Peyer's patch (tissue), 4 donors: ENCODE data around the gene TLCD2. TPM values are rescaled to one million over a fixed set of nuclear protein-coding genes. Genes with fewer than 3 reads are reported as not detected.

Source experiments
- DNase-seq, 3 donors: peaks; one replicate each; pipeline ENCODE4 v3.0.0-alpha.2; 2017 to 2019
- H3K27ac ChIP-seq, 4 donors: fragments of 200-600 bp; sonication (generic); one replicate each; pipeline ENCODE4 v1.5.1; 2016 to 2019
- H3K27me3 ChIP-seq, 2 donors: fragments of 200-600 bp; sonication (generic); one replicate each; pipeline ENCODE4 v1.5.1; 2019
- H3K36me3 ChIP-seq, 3 donors: fragments of 200-600 bp; sonication (generic); one replicate each; pipeline ENCODE4 v1.5.1; 2016 to 2019
- H3K4me1 ChIP-seq, 4 donors: fragments of 200-600 bp; sonication (generic); one replicate each; pipeline ENCODE4 v1.5.1; 2016 to 2019
- H3K4me3 ChIP-seq, 4 donors: fragments of 200-600 bp; sonication (generic); 1 replicate in 3 of 4; 2 replicates in 1 of 4; pipeline ENCODE4 v1.5.1; 2016 to 2019; ENCODE audit warnings: mild to moderate bottlenecking in 1 of 4
- H3K9me3 ChIP-seq, 4 donors: fragments of 200-600 bp; sonication (generic); one replicate each; pipeline ENCODE4 v1.5.1; 2016 to 2019; ENCODE audit warnings: mild to moderate bottlenecking in 1 of 4
- POLR2A ChIP-seq, 2 donors: fragments of 450-650 bp; IDR thresholded peaks; one replicate each; pipeline ENCODE4 v1.5.1; 2017; ENCODE audit warnings: antibody characterized with exemption in 2 of 2, mild to moderate bottlenecking in 2 of 2, moderate library complexity in 2 of 2
- total RNA-seq, 4 donors: library from RNA; depleted of rRNA; stranded (reverse); fragments of >200 nt; gene quantifications; one replicate each; pipeline ENCODE4 v1.1.0, GENCODE V29; 2016
- TF ChIP-seq, protein P1 (sequence below), 6 experiments: fragments of 450-650 bp in 4 of 6; fragments of 200-600 bp in 2 of 6; sonication (generic) in 1 of 6; IDR thresholded peaks; one replicate each; pipeline ENCODE4 v1.5.1; 2017 to 2019; ENCODE audit warnings: antibody characterized with exemption in 6 of 6, mild to moderate bottlenecking in 3 of 6, moderate library complexity in 1 of 6

The TLCD2 gene
- total RNA-seq, 4 donors from 2014 or later, result 8.3 to 37.8 (median 19.5) TPM

DNA sequence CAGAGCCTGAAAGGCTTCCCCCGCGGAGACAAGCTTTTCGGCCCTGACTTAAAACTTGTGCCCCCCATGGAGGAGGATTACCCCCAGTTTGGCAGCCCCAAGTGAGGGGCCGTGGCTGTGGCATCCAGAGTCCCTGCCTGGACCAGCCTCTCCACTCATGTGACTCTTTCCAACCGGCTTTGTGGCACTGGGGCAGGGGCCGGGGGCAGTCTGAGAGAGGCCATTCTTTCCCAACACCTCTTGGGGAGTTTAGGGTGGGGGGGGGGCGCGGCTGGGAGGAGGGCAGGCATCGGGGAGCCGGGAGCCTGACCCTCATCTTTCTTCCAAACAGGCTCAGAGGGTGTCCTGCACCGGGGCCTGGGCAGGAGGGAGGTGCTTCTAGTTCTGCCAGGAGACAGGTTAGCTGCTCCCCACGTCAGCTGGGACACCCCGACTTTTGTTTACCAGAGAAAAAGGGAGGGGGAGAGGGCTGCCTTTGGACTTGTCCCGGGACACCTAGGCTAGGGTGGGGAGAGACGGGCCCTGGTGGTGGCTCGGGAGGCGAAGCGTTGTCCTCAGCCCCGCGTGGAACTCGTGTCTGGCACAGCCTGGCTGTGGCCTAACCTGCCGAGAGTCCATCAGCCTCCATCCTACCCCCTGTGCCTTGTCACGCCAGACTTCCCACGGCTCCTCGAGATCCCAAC lies 44.4 kb upstream of the TLCD2 start:
- no peaks in the 10 kb centered on the region for H3K27me3 ChIP-seq
- H3K27ac ChIP-seq, result no peak overlapping the region
- H3K4me3 ChIP-seq, result no peak overlapping the region
- TF ChIP-seq, protein P1, sequence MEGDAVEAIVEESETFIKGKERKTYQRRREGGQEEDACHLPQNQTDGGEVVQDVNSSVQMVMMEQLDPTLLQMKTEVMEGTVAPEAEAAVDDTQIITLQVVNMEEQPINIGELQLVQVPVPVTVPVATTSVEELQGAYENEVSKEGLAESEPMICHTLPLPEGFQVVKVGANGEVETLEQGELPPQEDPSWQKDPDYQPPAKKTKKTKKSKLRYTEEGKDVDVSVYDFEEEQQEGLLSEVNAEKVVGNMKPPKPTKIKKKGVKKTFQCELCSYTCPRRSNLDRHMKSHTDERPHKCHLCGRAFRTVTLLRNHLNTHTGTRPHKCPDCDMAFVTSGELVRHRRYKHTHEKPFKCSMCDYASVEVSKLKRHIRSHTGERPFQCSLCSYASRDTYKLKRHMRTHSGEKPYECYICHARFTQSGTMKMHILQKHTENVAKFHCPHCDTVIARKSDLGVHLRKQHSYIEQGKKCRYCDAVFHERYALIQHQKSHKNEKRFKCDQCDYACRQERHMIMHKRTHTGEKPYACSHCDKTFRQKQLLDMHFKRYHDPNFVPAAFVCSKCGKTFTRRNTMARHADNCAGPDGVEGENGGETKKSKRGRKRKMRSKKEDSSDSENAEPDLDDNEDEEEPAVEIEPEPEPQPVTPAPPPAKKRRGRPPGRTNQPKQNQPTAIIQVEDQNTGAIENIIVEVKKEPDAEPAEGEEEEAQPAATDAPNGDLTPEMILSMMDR (IDR thresholded peaks at IDR 0.05), result peak in 1 of 6 experiments; percentile 12
- no peak for TF ChIP-seq POLR2A (IDR thresholded peaks at IDR 0.05)
- no peaks in the 10 kb centered on the region for H3K9me3 ChIP-seq
- no peaks in the 10 kb centered on the region for H3K36me3 ChIP-seq
- no peak for DNase-seq
- peaks cover 0 to 26% (median 2%) of the 10 kb centered on the region in 4 donors for H3K4me1 ChIP-seq

DNA sequence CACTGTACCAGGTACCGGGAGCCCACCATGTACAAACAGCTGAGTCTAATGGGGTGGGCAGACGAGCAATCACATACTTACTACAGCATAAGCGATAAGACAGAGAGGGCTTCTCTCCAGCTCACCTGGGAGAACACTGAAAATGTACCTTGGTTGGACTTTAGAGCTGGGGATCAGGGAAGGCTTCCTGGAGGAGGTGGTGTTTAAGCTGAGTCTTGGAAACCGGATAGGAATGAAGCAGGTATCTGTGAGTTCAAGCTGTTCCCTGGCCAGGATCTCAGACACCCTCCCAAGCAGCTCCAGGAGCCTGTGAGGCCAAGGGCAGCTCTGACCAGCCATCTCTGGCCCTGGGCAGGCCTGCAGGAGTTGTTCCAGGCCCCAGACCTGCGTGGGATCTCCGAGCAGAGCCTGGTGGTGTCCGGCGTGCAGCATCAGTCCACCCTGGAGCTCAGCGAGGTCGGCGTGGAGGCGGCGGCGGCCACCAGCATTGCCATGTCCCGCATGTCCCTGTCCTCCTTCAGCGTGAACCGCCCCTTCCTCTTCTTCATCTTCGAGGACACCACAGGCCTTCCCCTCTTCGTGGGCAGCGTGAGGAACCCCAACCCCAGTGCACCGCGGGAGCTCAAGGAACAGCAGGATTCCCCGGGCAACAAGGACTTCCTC lies 43.7 kb upstream of the TLCD2 start:
- TF ChIP-seq, protein P1 (IDR thresholded peaks at IDR 0.05), result no peak
- no peak for TF ChIP-seq POLR2A (IDR thresholded peaks at IDR 0.05)
- peaks cover 0 to 26% (median 2%) of the 10 kb centered on the region in 4 donors for H3K4me1 ChIP-seq
- DNase-seq, result no peak
- no peak overlapping the region for H3K4me3 ChIP-seq
- no peaks in the 10 kb centered on the region for H3K9me3 ChIP-seq
- no peaks in the 10 kb centered on the region for H3K36me3 ChIP-seq
- no peaks in the 10 kb centered on the region for H3K27me3 ChIP-seq
- no peak overlapping the region for H3K27ac ChIP-seq

DNA sequence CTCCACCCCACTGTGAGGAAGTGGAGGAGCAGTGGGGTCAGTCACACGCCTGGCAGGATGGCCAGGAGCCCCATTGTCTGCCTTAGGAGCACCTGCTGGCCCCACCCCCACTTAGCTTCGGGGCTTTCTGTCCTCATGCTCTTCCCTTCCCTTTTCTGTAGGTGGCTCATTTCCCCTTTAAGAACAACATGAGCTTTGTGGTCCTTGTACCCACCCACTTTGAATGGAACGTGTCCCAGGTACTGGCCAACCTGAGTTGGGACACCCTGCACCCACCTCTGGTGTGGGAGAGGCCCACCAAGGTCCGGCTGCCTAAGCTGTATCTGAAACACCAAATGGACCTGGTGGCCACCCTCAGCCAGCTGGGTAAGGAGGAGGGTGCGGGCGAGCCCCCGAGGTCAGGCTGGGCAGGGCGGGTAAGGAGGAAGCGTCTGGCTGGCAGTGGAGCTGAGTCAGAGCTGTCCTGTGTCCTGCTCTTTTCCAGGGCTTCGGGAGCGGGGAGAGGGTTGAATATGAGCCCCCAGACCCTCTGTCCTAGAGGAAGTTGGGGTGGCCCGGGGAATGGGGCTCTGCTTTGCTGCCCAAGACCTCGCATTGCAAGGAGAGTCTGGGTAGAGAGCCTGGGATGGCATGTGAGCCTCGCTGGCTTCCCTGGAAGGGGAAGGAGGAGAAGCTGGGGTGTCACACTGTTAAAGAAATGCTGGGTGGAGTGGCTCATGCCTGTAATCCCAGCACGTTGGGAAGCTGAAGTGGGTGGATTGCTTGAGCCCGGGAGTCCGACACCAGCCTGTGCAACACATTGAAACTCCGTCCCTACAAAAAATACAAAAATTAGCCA lies 42.5 kb upstream of the TLCD2 start:
- Histone ChIP-seq H3K4me1 (peaks cover 0 to 26% (median 2%) of the 10 kb centered on the region in 4 donors), H3K27ac (peak overlapping the region; percentile 39 to 61 (median 54)), H3K4me3 (peak overlapping the region in 3 of 4 donors; percentile 2 to 31 (median 22)), H3K9me3 (no peaks in the 10 kb centered on the region), H3K36me3 (no peaks in the 10 kb centered on the region), H3K27me3 (no peaks in the 10 kb centered on the region)
- TF ChIP-seq, protein P1 (IDR thresholded peaks at IDR 0.05), result peak in 1 of 6 experiments; percentile 7
- peak in 1 of 2 donors; percentile 10 for TF ChIP-seq POLR2A (IDR thresholded peaks at IDR 0.05)
- DNase-seq, result peak; percentile 62 to 82 (median 78)

DNA sequence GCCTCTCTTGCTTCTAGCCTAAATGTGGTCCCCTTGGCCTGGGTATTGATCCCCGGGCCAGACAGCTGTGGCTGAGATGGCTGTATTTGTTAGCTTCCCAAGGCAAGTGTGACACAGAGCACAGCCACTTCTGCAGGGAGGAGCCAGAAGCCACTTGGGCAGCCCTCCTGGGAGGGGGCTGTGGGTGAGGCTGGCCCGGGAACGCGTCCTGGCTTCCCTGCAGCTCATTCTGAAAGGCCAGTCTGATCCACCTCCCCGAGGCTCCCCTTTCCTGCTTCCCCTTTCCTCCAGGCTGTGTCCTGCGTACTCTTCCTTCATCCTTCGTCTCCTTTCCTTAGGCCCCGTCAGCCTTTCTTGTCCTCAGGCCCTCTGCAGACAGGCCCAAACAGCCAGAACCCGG lies 40.5 kb upstream of the TLCD2 start:
- TF ChIP-seq POLR2A (IDR thresholded peaks at IDR 0.05), result no peak
- TF ChIP-seq, protein P1 (IDR thresholded peaks at IDR 0.05), result no peak
- H3K27me3 ChIP-seq, result no peaks in the 10 kb centered on the region
- peaks cover 0 to 22% (median 2%) of the 10 kb centered on the region in 4 donors for H3K4me1 ChIP-seq
- no peaks in the 10 kb centered on the region for H3K9me3 ChIP-seq
- H3K27ac ChIP-seq, result no peak overlapping the region
- H3K4me3 ChIP-seq, result no peak overlapping the region
- DNase-seq, result no peak
- no peaks in the 10 kb centered on the region for H3K36me3 ChIP-seq

DNA sequence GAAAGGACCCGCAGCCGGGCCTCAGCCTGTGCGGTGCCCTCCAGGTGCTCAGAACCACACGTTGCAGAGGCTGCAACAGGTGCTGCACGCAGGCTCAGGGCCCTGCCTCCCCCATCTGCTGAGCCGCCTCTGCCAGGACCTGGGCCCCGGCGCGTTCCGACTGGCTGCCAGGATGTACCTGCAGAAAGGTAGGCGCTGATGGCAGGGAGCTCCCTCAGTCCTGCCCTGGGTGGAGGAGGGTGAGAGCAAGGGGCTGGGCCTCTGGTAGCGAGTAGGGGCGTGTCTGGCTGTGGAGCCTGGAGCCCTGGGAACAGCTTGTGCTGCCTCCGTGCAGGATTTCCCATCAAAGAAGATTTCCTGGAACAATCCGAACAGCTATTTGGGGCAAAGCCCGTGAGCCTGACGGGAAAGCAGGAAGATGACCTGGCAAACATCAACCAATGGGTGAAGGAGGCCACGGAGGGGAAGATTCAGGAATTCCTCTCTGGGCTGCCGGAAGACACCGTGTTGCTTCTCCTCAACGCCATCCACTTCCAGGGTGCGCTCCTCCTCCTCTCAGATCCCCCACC lies 36.9 kb upstream of the TLCD2 start:
- peak in 2 of 3 donors; percentile 79 for DNase-seq
- Histone ChIP-seq H3K9me3 (no peaks in the 10 kb centered on the region), H3K36me3 (no peaks in the 10 kb centered on the region), H3K4me3 (no peak overlapping the region), H3K4me1 (peaks cover 0 to 14% (median 0%) of the 10 kb centered on the region in 4 donors), H3K27me3 (no peaks in the 10 kb centered on the region), H3K27ac (peak overlapping the region; percentile 31 to 54 (median 45))
- TF ChIP-seq POLR2A (IDR thresholded peaks at IDR 0.05), result no peak
- TF ChIP-seq, protein P1 (IDR thresholded peaks at IDR 0.05), result no peak
